H1 (cell line): Measurements from ENCODE around the gene TPRX1. TPM values are rescaled to one million over a fixed set of nuclear protein-coding genes. Genes with fewer than 3 reads are reported as not detected.

ENCODE experiments used
- BRCA1 ChIP-seq: IDR thresholded peaks from 2 replicates; pipeline ENCODE4 v1.6.1; 2012; ENCODE audit warnings: low read depth, low read length, improper control_type of control experiment
- CBX8 ChIP-seq: fragments of 300-800, 300-1000 bp; sonication (generic); IDR thresholded peaks from 2 replicates; pipeline ENCODE4 v1.7.1; 2016; ENCODE audit warnings: low read depth, low read length, borderline replicate concordance
- CHD1 ChIP-seq: IDR thresholded peaks from 2 replicates; pipeline ENCODE4 v1.6.1; 2012; ENCODE audit warnings: low read depth, low read length, improper control_type of control experiment
- CREB1 ChIP-seq: IDR thresholded peaks from 2 replicates; pipeline ENCODE4 v1.6.1; 2012; ENCODE audit warnings: inconsistent platforms
- CTBP2 ChIP-seq: IDR thresholded peaks from 2 replicates; pipeline ENCODE4 v1.7.0; 2011; ENCODE audit warnings: borderline replicate concordance, mild to moderate bottlenecking, moderate library complexity, mixed read lengths, low read length; ENCODE audit not compliant: insufficient read depth, insufficient read length
- JUND ChIP-seq: IDR thresholded peaks from 2 replicates; pipeline ENCODE4 v1.6.1; 2011; ENCODE audit warnings: mild to moderate bottlenecking, improper control_type of control experiment, low read length
- KDM5A ChIP-seq: fragments of 200-600 bp; IDR thresholded peaks from 2 replicates; pipeline ENCODE4 v1.7.1; 2012; ENCODE audit warnings: mild to moderate bottlenecking, low read length, inconsistent platforms, mixed read lengths
- RAD21 ChIP-seq, 2 experiments: IDR thresholded peaks in 1 of 2; conservative IDR thresholded peaks in 1 of 2; 2 replicates each; pipeline ENCODE4 v1.6.1; 2011; ENCODE audit warnings: low read depth in 2 of 2, low read length in 2 of 2, improper control_type of control experiment in 1 of 2, inconsistent platforms in 1 of 2, mild to moderate bottlenecking in 1 of 2, moderate library complexity in 1 of 2
- SUZ12 ChIP-seq: fragments of 200-600 bp; sonication (generic); IDR thresholded peaks from 2 replicates; pipeline ENCODE4 v1.6.1; 2012; ENCODE audit warnings: mild to moderate bottlenecking, inconsistent platforms, low read length, moderate library complexity, mixed read lengths
- TBP ChIP-seq: IDR thresholded peaks from 2 replicates; pipeline ENCODE4 v1.6.1; 2011; ENCODE audit warnings: low read depth, low read length, improper control_type of control experiment
- TEAD4 ChIP-seq: IDR thresholded peaks from 2 replicates; pipeline ENCODE4 v1.6.1; 2012; ENCODE audit warnings: low read depth, low read length, inconsistent platforms, mixed read lengths
- polyA plus RNA-seq, 7 experiments: library from polyadenylated mRNA; depleted of rRNA in 3 of 7; stranded (reverse) in 5 of 7; unstranded in 2 of 7; fragments of >200 nt in 5 of 7; fragments of 200-250 nt in 2 of 7; gene quantifications; 1 replicate in 5 of 7; 2 replicates in 1 of 7; 4 replicates in 1 of 7; pipeline versions ENCODE4 v1.2.1 to v1.2.3, GENCODE V29; 2011 to 2013; ENCODE audit warnings: missing spikeins in 2 of 7, mixed read lengths in 2 of 7
- total RNA-seq: library from RNA; stranded (reverse); fragmentation: NEBNext Ultra II Directional; extraction: Animal tissue kit (Norgen Biotek cat#: 25700); gene quantifications from 2 replicates; pipeline ENCODE4 v1.2.1, GENCODE V29; 2021
- TF ChIP-seq, protein P1 (sequence below): fragments of 300-600 bp; sonication (generic); IDR thresholded peaks from 2 replicates; pipeline ENCODE4 v1.7.1; 2012; ENCODE audit warnings: low read length, moderate library complexity, mild to moderate bottlenecking, inconsistent platforms; ENCODE audit not compliant: insufficient replicate concordance

Gene TPRX1
- total and polyA plus RNA-seq, 2 of the 8 experiments (the other 6 are each of a cell fraction or from before 2014, with no cell fraction given), result 0.03 TPM; not detected in 1

DNA sequence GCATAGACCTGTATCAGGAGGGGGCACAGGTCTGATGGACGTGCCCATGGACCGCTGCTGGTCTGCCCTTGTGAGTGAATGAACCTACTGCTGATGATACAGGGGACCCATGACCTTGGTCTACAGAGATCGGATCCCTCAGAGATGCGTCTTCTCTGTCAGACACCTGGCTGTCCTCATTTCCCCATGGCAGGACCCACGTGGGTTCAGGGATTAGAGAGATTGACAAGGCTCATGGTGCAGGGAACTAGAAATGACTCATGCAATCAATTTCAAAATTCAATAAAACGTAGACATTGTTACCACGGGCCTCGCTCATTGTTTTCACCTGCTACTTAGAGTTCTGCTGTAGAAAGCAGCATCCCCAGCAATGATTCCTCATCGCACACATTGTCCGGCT, 962 bp upstream of the TPRX1 start (continued):
- TF ChIP-seq, protein P1, sequence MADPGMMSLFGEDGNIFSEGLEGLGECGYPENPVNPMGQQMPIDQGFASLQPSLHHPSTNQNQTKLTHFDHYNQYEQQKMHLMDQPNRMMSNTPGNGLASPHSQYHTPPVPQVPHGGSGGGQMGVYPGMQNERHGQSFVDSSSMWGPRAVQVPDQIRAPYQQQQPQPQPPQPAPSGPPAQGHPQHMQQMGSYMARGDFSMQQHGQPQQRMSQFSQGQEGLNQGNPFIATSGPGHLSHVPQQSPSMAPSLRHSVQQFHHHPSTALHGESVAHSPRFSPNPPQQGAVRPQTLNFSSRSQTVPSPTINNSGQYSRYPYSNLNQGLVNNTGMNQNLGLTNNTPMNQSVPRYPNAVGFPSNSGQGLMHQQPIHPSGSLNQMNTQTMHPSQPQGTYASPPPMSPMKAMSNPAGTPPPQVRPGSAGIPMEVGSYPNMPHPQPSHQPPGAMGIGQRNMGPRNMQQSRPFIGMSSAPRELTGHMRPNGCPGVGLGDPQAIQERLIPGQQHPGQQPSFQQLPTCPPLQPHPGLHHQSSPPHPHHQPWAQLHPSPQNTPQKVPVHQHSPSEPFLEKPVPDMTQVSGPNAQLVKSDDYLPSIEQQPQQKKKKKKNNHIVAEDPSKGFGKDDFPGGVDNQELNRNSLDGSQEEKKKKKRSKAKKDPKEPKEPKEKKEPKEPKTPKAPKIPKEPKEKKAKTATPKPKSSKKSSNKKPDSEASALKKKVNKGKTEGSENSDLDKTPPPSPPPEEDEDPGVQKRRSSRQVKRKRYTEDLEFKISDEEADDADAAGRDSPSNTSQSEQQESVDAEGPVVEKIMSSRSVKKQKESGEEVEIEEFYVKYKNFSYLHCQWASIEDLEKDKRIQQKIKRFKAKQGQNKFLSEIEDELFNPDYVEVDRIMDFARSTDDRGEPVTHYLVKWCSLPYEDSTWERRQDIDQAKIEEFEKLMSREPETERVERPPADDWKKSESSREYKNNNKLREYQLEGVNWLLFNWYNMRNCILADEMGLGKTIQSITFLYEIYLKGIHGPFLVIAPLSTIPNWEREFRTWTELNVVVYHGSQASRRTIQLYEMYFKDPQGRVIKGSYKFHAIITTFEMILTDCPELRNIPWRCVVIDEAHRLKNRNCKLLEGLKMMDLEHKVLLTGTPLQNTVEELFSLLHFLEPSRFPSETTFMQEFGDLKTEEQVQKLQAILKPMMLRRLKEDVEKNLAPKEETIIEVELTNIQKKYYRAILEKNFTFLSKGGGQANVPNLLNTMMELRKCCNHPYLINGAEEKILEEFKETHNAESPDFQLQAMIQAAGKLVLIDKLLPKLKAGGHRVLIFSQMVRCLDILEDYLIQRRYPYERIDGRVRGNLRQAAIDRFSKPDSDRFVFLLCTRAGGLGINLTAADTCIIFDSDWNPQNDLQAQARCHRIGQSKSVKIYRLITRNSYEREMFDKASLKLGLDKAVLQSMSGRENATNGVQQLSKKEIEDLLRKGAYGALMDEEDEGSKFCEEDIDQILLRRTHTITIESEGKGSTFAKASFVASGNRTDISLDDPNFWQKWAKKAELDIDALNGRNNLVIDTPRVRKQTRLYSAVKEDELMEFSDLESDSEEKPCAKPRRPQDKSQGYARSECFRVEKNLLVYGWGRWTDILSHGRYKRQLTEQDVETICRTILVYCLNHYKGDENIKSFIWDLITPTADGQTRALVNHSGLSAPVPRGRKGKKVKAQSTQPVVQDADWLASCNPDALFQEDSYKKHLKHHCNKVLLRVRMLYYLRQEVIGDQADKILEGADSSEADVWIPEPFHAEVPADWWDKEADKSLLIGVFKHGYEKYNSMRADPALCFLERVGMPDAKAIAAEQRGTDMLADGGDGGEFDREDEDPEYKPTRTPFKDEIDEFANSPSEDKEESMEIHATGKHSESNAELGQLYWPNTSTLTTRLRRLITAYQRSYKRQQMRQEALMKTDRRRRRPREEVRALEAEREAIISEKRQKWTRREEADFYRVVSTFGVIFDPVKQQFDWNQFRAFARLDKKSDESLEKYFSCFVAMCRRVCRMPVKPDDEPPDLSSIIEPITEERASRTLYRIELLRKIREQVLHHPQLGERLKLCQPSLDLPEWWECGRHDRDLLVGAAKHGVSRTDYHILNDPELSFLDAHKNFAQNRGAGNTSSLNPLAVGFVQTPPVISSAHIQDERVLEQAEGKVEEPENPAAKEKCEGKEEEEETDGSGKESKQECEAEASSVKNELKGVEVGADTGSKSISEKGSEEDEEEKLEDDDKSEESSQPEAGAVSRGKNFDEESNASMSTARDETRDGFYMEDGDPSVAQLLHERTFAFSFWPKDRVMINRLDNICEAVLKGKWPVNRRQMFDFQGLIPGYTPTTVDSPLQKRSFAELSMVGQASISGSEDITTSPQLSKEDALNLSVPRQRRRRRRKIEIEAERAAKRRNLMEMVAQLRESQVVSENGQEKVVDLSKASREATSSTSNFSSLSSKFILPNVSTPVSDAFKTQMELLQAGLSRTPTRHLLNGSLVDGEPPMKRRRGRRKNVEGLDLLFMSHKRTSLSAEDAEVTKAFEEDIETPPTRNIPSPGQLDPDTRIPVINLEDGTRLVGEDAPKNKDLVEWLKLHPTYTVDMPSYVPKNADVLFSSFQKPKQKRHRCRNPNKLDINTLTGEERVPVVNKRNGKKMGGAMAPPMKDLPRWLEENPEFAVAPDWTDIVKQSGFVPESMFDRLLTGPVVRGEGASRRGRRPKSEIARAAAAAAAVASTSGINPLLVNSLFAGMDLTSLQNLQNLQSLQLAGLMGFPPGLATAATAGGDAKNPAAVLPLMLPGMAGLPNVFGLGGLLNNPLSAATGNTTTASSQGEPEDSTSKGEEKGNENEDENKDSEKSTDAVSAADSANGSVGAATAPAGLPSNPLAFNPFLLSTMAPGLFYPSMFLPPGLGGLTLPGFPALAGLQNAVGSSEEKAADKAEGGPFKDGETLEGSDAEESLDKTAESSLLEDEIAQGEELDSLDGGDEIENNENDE, result no peak
- TF ChIP-seq JUND, result no peak
- no peak for TF ChIP-seq CBX8
- no peak for TF ChIP-seq TEAD4
- no peak for TF ChIP-seq CREB1
- no peak for TF ChIP-seq TBP
- TF ChIP-seq RAD21 (IDR thresholded peaks at IDR 0.05 in 1 of 2, conservative IDR thresholded peaks at IDR 0.05 in 1 of 2; ENCODE audit: low read depth in 2 of 2, low read length in 2 of 2), result no peak
- no peak for TF ChIP-seq CTBP2
- TF ChIP-seq KDM5A, result no peak
- no peak for TF ChIP-seq CHD1
- TF ChIP-seq SUZ12, result no peak
- no peak for TF ChIP-seq BRCA1
